Panc1 (cell line): Measurements from ENCODE around the gene ADARB1. TPM values are rescaled to one million over a fixed set of nuclear protein-coding genes. Genes with fewer than 3 reads are reported as not detected.
A peak's percentile ranks its signal among the peaks of the same experiment; 100 is the strongest.

Source experiments
- ATAC-seq: fragments of 200-7000 bp; cut with Tn5 transposase; 2 replicates; pipeline ENCODE4 v1.9.1; 2020; ENCODE audit warnings: mild to moderate bottlenecking, moderate library complexity
- BruUV-seq: library from RNA; stranded (reverse); fragments of 400-500 nt; replicated peaks from 2 replicates; lab custom pipeline; 2021; lab: Mats Ljungman, UMichigan
- CTCF ChIA-PET: fragments of 300-600 bp; sonication (Branson Sonifier 250); formaldehyde crosslinking; loops from one replicate; lab custom pipeline; 2022; ENCODE audit warnings: antibody characterized with exemption; lab: Charles Lee
- POLR2A ChIA-PET: fragments of 300-600 bp; sonication (Branson Sonifier 250); formaldehyde crosslinking; loops from one replicate; lab custom pipeline; 2022; ENCODE audit warnings: antibody characterized with exemption; lab: Charles Lee
- DNase-seq: peaks from one replicate; pipeline ENCODE4 v3.0.0-alpha.2; 2010; ENCODE audit warnings: low read depth, low spot score
- H3K27ac ChIP-seq: 2 replicates; pipeline ENCODE4 v1.5.1; 2011; ENCODE audit warnings: mild to moderate bottlenecking, low read length, inconsistent platforms
- H3K27me3 ChIP-seq: fragments of 200-500 bp; sonication (Bioruptor generic); 2 replicates; pipeline ENCODE4 v1.6.0; 2014; ENCODE audit warnings: low read length, inconsistent platforms; ENCODE audit not compliant: control insufficient read depth, insufficient read depth
- H3K36me3 ChIP-seq: fragments of 200-500 bp; sonication (Bioruptor generic); 2 replicates; pipeline ENCODE4 v1.5.1; 2014; ENCODE audit warnings: inconsistent platforms, mild to moderate bottlenecking, low read length, moderate library complexity; ENCODE audit not compliant: control insufficient read depth, insufficient read depth
- H3K4me1 ChIP-seq: 2 replicates; pipeline ENCODE4 v1.5.1; 2011; ENCODE audit warnings: inconsistent platforms, mild to moderate bottlenecking, low read length, moderate library complexity; ENCODE audit not compliant: control insufficient read depth, insufficient read depth
- H3K4me3 ChIP-seq, 2 experiments: 2 replicates each; pipeline ENCODE4 v1.5.1; 2011 to 2012; ENCODE audit warnings: low read depth in 2 of 2, low read length in 2 of 2, mild to moderate bottlenecking in 2 of 2, inconsistent platforms in 1 of 2, moderate library complexity in 1 of 2
- H3K9me3 ChIP-seq: fragments of 200-500 bp; sonication (Bioruptor generic); 2 replicates; pipeline ENCODE4 v1.5.1; 2014; ENCODE audit warnings: low read depth, mild to moderate bottlenecking, inconsistent platforms, low read length, moderate library complexity; ENCODE audit not compliant: control insufficient read depth, insufficient read depth
- CTCF ChIP-seq: fragments of 450-650 bp; IDR thresholded peaks from 2 replicates; pipeline ENCODE4 v1.5.1; 2017; ENCODE audit warnings: mild to moderate bottlenecking
- POLR2AphosphoS5 ChIP-seq: IDR thresholded peaks from 2 replicates; pipeline ENCODE4 v1.6.1; 2012; ENCODE audit warnings: mild to moderate bottlenecking, low read depth, low read length, moderate library complexity
- REST ChIP-seq, 2 experiments: IDR thresholded peaks; 2 replicates each; pipeline ENCODE4 v1.6.1; 2011 to 2012; ENCODE audit warnings: low read depth in 2 of 2, control low read depth in 1 of 2, low read length in 1 of 2, mild to moderate bottlenecking in 1 of 2, moderate library complexity in 1 of 2; ENCODE audit not compliant: insufficient read depth in 1 of 2
- SIN3A ChIP-seq: IDR thresholded peaks from 2 replicates; pipeline ENCODE4 v1.6.1; 2012; ENCODE audit warnings: low read depth, mild to moderate bottlenecking, low read length, moderate library complexity, borderline replicate concordance; ENCODE audit not compliant: insufficient read depth
- TCF7L2 ChIP-seq: IDR thresholded peaks from 2 replicates; pipeline ENCODE4 v1.6.1; 2011; ENCODE audit warnings: mild to moderate bottlenecking, low read depth, low read length, inconsistent platforms
- in situ Hi-C: cut with HindIII; loops from 2 replicates; pipeline ENCODE4 v1.10.0; 2016; ENCODE audit warnings: low sequenced_read_pairs, low pct_unique_long_range_greater_than_20kb
- intact Hi-C: fragments of 100-400 bp; cut with micrococcal nuclease; formaldehyde crosslinking; loops from one replicate; pipeline ENCODE4 v1.10.0; 2022; ENCODE audit not compliant: unreplicated experiment
- total RNA-seq: library from RNA; stranded (reverse); gene quantifications from one replicate; pipeline ENCODE4 v1.2.1, GENCODE V29; 2021; ENCODE audit not compliant: unreplicated experiment

Gene ADARB1
- total RNA-seq, 1 experiment from 2014 or later, result 15.0 TPM

GRCh38 chr21:45039317-45040156, 34.8 kb upstream of the ADARB1 start:
- POLR2A ChIA-PET, result interaction anchor here (0.6 kb wide), 1 partner anchor 42 kb away, joined by 3 read pairs; no protein-coding TSS in a partner anchor
- Histone ChIP-seq H3K9me3 (no peaks in the 10 kb centered on the region), H3K36me3 (no peaks in the 10 kb centered on the region), H3K27me3 (no peaks in the 10 kb centered on the region), H3K4me1 (no peaks in the 10 kb centered on the region), H3K27ac (no peak overlapping the region), H3K4me3 (no peak overlapping the region)
- in situ Hi-C loops (no loop called here), intact Hi-C loops (no loop called here)
- DNase-seq, result no peak
- ATAC-seq, result no peak
- CTCF ChIA-PET, result no interaction called here
- no peak for TF ChIP-seq TCF7L2
- TF ChIP-seq CTCF, result no peak
- TF ChIP-seq REST (IDR thresholded peaks at IDR 0.05; ENCODE audit: insufficient read depth in 1 of 2, low read depth in 2 of 2, low read length in 1 of 2), result no peak
- TF ChIP-seq SIN3A, result no peak
- no peak for TF ChIP-seq POLR2AphosphoS5
- BruUV-seq, result no TSS peak

- ATAC-seq (0 out of 2 replicates have a peak, but pooled peaks have one; percentile 34), DNase-seq (no peak)
- Histone ChIP-seq H3K9me3 (no peaks in the 10 kb centered on the region), H3K4me3 (no peak overlapping the region), H3K36me3 (no peaks in the 10 kb centered on the region), H3K27me3 (no peaks in the 10 kb centered on the region), H3K27ac (no peak overlapping the region), H3K4me1 (no peaks in the 10 kb centered on the region)
- CTCF ChIA-PET, result no interaction called here
- in situ Hi-C loops, result no loop called here
- intact Hi-C loops, result no loop called here
- TF ChIP-seq REST (IDR thresholded peaks at IDR 0.05; ENCODE audit: insufficient read depth in 1 of 2, low read depth in 2 of 2, low read length in 1 of 2) (no peak), POLR2AphosphoS5 (no peak), TCF7L2 (no peak), SIN3A (no peak), CTCF (no peak)
- BruUV-seq, result no TSS peak
- POLR2A ChIA-PET, result no interaction called here
Measured at GRCh38 chr21:45040157-45040711, 34.1 kb upstream of the ADARB1 start.
